Stimulated activated naive CD8-positive, alpha-beta T cell treated with anti-CD3 and anti-CD28 coated beads, Interleukin-15, amount 100 ng/mL, for 72 hours (primary cell): Measurements from ENCODE around the gene TBC1D3B.
A peak's percentile ranks its signal among the peaks of the same experiment; 100 is the strongest.
"Not testable (repeated sequence)": the region's sequence is repeated elsewhere in the genome, so short reads cannot be mapped to it uniquely, and the experiment has no call there.

ENCODE experiments used
- ATAC-seq: fragments of 150-1000 bp; cut with Tn5 transposase; 2 replicates; pipeline ENCODE4 v1.10.0; 2021; ENCODE audit warnings: mild to moderate bottlenecking, moderate library complexity
- DNase-seq, 2 donors: peaks; one replicate each; pipeline ENCODE4 v3.0.0; 2021 to 2022
- H3K27ac Mint-ChIP-seq, 2 donors: one replicate each; pipeline ENCODE4 v1.8.0; 2022; ENCODE audit warnings: mild to moderate bottlenecking in 2 of 2, mixed read lengths in 2 of 2, moderate library complexity in 2 of 2
- H3K27me3 Mint-ChIP-seq: one replicate; pipeline ENCODE4 v1.8.0; 2022; ENCODE audit warnings: mixed read lengths
- H3K4me1 Mint-ChIP-seq: one replicate; pipeline ENCODE4 v1.8.0; 2022; ENCODE audit warnings: mild to moderate bottlenecking, mixed read lengths
- H3K4me3 Mint-ChIP-seq, 2 donors: one replicate each; pipeline ENCODE4 v1.8.0; 2022; ENCODE audit warnings: mild to moderate bottlenecking in 2 of 2, mixed read lengths in 2 of 2, moderate library complexity in 1 of 2
- H3K9me3 Mint-ChIP-seq, 2 donors: one replicate each; pipeline ENCODE4 v1.8.0; 2022; ENCODE audit warnings: mixed read lengths in 2 of 2

Gene TBC1D3B

DNA sequence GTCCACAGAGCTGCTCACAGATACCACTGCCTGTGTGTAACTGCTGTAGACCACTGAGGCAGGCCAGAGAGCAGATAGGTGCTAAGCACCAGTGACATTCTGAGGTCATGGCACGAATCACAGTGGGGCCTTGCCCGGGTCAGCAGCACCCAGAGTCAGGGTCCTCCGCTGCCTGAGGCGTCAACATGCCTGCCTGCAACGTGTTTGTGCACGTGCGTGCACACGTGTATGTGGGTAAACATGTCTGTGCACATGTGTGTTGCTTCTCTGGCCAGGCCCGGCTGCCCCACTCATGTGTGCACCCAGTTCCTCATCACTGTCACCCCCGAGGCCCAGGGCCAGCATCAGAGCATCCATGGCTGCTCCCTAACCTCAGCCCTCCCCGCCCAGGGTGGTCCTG is at the start of gene TBC1D3B:
Gene TBC1D3B (minus strand): TSS at position 101 of the 400 bp plus-strand sequence. CDS start 1,586 bp downstream, outside the sequence.
- DNase-seq, H3K4me3 Mint-ChIP-seq, H3K27ac Mint-ChIP-seq, H3K9me3 Mint-ChIP-seq, ATAC-seq, H3K27me3 Mint-ChIP-seq, H3K4me1 Mint-ChIP-seq: not testable (repeated sequence)

DNA sequence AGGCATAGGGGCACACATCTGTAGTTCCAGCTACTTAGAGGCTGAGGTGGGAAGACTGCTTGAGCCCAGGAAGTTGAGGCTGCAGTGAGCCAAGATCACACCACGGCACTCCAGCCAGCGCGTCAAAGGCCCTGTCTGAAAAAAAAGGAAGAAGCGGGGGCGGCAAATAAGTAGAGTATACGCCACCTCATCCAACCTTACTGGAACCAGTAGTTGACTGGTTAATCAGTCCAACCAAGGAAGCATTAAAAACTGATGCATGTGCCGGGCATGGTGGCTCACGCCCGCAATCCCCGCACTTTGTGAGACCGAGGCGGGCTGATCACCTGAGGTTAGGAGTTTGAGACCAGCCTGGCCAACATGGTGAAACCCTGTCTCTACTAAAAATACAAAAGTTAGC is 46.5 kb upstream of the TBC1D3B start:
- DNase-seq, H3K4me3 Mint-ChIP-seq, ATAC-seq: not testable (repeated sequence)

GRCh38 chr17:36221581-36222100 is 45.2 kb upstream of the TBC1D3B start:
- Mint-ChIP-seq H3K9me3 (peaks cover 16 to 17% of the 10 kb centered on the region in 2 donors), H3K27ac (peak overlapping the region in 1 of 2 donors; percentile 65)
- ATAC-seq, H3K4me1 Mint-ChIP-seq, H3K4me3 Mint-ChIP-seq, DNase-seq, H3K27me3 Mint-ChIP-seq: not testable (repeated sequence)

More for the DNA sequence above, 46.5 kb upstream of the TBC1D3B start:
- H3K9me3 Mint-ChIP-seq: peaks cover 11 to 12% of the 10 kb centered on the region in 2 donors
- not testable (repeated sequence) for H3K4me1 Mint-ChIP-seq, H3K27me3 Mint-ChIP-seq, H3K27ac Mint-ChIP-seq

DNA sequence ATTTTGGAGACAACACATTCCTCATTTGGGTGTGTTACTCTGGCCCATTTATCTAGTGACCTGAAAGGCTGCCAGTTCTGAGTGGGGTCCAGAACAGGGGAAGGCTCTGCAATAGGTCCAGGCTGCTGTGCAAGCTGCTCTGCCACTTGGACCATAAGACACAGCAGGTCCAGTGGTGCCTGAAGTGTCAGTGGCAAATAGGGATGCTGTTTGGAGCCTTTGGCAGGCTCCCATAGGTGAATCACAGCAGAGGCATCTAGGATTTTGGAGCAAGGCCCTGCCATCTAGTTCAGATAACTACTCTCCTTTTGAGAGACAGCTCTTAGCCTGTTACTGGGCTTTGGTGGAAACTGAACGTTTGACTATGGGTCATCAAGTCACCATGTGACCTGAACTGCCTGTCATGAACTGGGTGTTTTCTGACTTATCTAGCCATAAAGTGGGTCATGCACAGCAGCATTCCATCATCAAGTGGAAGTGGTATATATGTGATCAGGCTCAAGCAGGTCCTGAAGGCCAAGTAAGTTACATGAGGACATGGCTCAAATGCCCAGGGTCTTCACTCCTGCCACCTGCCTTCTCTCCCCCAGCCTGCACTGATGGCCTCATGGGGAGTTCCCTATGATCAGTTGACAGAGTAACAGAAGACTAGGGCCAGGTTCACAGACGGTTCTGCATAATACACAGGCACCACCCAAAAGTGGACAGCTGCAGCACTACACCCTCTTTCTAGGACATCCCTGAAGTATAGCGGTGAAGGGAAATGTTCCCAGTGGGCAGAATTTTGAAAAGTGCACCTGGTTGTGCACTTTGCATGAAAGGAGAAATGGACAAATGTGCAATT is 44.5 kb upstream of the TBC1D3B start:
- not testable (repeated sequence) for H3K4me3 Mint-ChIP-seq, H3K4me1 Mint-ChIP-seq, ATAC-seq, DNase-seq, H3K27me3 Mint-ChIP-seq
- Mint-ChIP-seq H3K27ac (peak overlapping the region in 1 of 2 donors; percentile 65), H3K9me3 (peaks cover 16 to 17% of the 10 kb centered on the region in 2 donors)

- not testable (repeated sequence) for ATAC-seq, DNase-seq, H3K4me3 Mint-ChIP-seq, H3K4me1 Mint-ChIP-seq, H3K27ac Mint-ChIP-seq
- Mint-ChIP-seq H3K27me3 (peaks cover 11% of the 10 kb centered on the region), H3K9me3 (peaks cover 16 to 17% of the 10 kb centered on the region in 2 donors)
Measured at GRCh38 chr17:36219556-36219955, 43.1 kb upstream of the TBC1D3B start.

DNA sequence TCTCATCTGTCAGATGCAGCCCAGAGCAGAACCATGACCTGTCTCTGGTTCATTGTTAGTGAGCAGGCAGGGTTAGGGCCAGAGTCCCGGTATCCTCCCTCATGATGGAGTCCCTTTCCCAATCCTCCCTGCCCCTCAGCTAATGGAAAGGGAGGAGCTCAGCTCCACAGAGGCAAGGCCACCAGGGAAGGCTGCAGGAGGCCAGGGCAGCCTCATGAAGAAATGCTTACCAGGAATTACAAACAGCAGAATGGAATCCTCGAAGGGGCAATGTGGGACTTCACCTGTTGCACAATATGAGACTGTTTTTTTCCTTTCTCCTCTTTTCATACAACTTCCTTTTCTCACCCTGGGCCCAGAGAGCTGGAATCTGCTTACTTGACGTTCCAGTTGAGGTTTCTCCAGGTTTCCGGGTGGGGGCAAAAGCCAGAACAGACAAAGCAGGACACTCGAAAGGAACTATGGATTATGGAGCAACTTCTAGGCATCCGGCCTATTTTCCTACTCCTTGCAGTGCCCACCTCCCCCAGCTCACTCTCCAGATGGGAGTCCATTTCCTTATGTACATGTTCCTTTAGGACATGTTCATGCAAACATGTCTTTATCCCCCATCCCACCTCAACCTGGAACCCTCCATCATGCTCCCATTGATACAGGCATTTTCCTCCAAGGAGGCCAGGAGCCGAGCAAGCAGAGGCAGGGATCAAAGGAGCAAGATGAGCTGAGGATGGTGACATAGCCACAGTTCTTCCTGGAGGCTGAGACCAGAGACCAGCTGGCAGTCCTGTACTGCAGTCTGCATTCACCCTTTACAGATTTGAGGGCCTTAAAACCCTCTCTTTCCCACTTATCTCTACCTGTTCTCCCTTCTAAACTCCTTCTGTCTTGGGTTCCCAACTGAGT is 39.2 kb upstream of the TBC1D3B start:
- not testable (repeated sequence) for H3K4me1 Mint-ChIP-seq, H3K27ac Mint-ChIP-seq, H3K4me3 Mint-ChIP-seq, DNase-seq, ATAC-seq
- Mint-ChIP-seq H3K27me3 (peaks cover 27% of the 10 kb centered on the region), H3K9me3 (peaks cover 16 to 17% of the 10 kb centered on the region in 2 donors)

GRCh38 chr17:36214918-36215317 is 38.5 kb upstream of the TBC1D3B start:
- Mint-ChIP-seq H3K4me3 (no peak overlapping the region), H3K4me1 (peaks cover 7% of the 10 kb centered on the region), H3K27me3 (peaks cover 31% of the 10 kb centered on the region), H3K9me3 (peaks cover 16 to 17% of the 10 kb centered on the region in 2 donors), H3K27ac (no peak overlapping the region)
- no peak for ATAC-seq
- DNase-seq: no peak

GRCh38 chr17:36213695-36214094 is 37.3 kb upstream of the TBC1D3B start:
- Mint-ChIP-seq H3K9me3 (peaks cover 11 to 12% of the 10 kb centered on the region in 2 donors), H3K4me1 (peaks cover 7% of the 10 kb centered on the region)

GRCh38 chr17:36212966-36213365 is 36.5 kb upstream of the TBC1D3B start:
- peaks cover 4 to 5% of the 10 kb centered on the region in 2 donors for H3K9me3 Mint-ChIP-seq
- H3K4me1 Mint-ChIP-seq: peaks cover 7% of the 10 kb centered on the region
- H3K27me3 Mint-ChIP-seq: peaks cover 28% of the 10 kb centered on the region
- ATAC-seq (no peak), DNase-seq (no peak)
- no peak overlapping the region for H3K4me3 Mint-ChIP-seq
- H3K27ac Mint-ChIP-seq: no peak overlapping the region

More at GRCh38 chr17:36213695-36214094, 37.3 kb upstream of the TBC1D3B start:
- ATAC-seq (no peak), DNase-seq (no peak)
- no peak overlapping the region for H3K27ac Mint-ChIP-seq
- no peak overlapping the region for H3K4me3 Mint-ChIP-seq
- H3K27me3 Mint-ChIP-seq: peaks cover 34% of the 10 kb centered on the region

GRCh38 chr17:36212272-36212605 is 35.8 kb upstream of the TBC1D3B start:
- DNase-seq (no peak), ATAC-seq (no peak)
- Mint-ChIP-seq H3K27ac (no peak overlapping the region), H3K4me3 (no peak overlapping the region), H3K27me3 (peaks cover 30% of the 10 kb centered on the region), H3K4me1 (peaks cover 7% of the 10 kb centered on the region), H3K9me3 (no peaks in the 10 kb centered on the region)

DNA sequence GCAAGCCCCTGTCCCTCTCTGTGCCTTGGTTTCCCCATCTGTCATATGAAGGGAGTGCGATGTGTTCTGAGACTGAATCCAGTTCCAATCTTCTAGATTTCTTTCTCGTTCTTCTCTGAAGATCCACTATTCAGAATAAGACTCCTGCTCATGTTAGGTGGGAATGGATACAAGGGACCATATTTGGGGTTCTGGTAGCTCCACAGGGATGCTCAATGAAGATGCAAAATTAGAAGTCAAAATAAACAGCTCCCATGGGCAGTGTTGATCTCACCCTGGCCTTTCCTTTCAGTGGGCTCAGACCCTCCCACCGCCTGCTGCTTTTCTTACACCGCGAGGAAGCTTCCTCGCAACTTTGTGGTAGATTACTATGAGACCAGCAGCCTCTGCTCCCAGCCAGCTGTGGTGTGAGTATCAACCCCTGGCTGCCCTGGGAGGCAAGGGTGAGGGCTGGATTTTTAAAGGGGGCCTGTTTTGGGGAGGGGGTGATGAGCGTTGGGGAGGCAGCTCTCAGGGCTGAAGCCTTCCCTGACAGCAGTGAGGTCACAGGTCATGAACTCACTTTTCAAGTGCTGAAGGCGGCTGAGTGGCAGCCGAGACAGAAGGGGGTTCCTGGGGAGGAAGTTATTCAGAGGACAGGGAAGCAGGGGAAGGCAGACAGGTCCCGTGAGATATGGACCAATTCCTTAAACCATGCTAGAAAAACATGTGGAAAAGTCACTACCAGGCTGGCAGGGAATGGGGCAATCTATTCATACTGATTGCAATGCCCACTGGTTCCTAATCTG is 35.2 kb upstream of the TBC1D3B start:
- Mint-ChIP-seq H3K27me3 (peaks cover 36% of the 10 kb centered on the region), H3K27ac (peak overlapping the region in 1 of 2 donors; percentile 29)
- H3K9me3 Mint-ChIP-seq, ATAC-seq, DNase-seq, H3K4me3 Mint-ChIP-seq, H3K4me1 Mint-ChIP-seq: not testable (repeated sequence)

DNA sequence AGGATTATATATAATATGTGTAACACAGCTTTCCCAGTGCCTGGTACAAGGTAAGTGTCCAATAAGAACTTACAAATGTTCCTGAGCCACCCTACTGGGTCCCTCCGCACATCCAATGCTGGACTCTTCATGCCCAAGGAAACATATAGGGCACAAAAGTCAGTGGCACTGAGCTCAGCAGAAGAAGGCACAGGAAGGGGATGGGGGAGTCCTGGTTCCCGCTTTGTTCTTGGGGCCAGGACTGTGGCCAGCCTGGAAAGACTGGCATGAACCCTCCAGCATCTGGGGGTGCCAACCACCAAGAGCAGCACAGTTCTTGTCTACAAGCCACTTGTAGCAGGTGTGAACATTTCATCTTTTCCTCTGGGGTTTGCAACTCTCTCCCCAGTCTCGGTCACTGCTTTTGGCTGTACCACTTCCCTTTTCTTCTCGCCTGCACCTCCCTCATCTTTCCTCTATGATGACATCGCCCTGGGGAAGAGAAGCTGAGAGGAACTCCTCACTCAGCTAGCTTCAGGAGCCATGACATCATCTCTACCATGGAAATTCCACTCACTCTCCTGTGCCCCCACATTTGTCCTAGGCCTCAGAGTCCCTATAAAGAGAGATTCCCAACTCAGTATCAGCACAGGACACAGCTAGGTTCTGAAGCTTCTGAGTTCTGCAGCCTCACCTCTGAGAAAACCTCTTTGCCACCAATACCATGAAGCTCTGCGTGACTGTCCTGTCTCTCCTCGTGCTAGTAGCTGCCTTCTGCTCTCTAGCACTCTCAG is 34.2 kb upstream of the TBC1D3B start, which contains the start of gene CCL4L2:
Gene CCL4L2 (plus strand): TSS at position 625 of the 773 bp plus-strand sequence.
- peak; percentile 71 for ATAC-seq
- Mint-ChIP-seq H3K27me3 (peaks cover 46% of the 10 kb centered on the region), H3K4me1 (peaks cover 18% of the 10 kb centered on the region), H3K27ac (peak within 1 kb of the TSS; percentile 29 to 63)
- not testable (repeated sequence) for H3K9me3 Mint-ChIP-seq, H3K4me3 Mint-ChIP-seq, DNase-seq

- DNase-seq (no peak), ATAC-seq (no peak)
- Mint-ChIP-seq H3K27me3 (peaks cover 48% of the 10 kb centered on the region), H3K4me1 (peaks cover 18% of the 10 kb centered on the region), H3K4me3 (no peak overlapping the region), H3K27ac (no peak overlapping the region), H3K9me3 (no peaks in the 10 kb centered on the region)
Measured at GRCh38 chr17:36209575-36209974, 33.1 kb upstream of the TBC1D3B start.

DNA sequence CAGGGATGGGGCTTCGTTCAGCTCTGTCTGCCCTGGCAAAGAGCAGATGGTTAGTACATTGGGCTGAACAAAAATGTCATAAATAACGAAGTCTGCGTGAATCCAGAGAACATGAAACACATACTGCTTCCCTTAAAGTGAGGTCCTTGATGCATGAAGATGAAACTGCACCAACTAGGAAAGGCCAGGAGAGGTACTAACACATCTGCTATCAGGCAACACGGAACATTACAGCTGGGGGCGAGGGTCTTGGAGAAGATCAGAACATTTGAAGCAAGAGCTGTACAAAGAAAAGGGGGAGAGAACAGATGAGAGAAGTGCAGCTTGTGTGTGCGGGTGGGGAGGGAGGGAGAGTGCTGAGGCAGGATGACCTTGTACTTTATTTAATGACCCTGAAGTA is 30.9 kb upstream of the TBC1D3B start:
- not testable (repeated sequence) for H3K27ac Mint-ChIP-seq, H3K9me3 Mint-ChIP-seq, ATAC-seq, DNase-seq, H3K4me3 Mint-ChIP-seq
- Mint-ChIP-seq H3K27me3 (peaks cover 46% of the 10 kb centered on the region), H3K4me1 (peaks cover 26% of the 10 kb centered on the region)
